ENCODE results near the gene TSPYL2. TPM values are rescaled to one million over a fixed set of nuclear protein-coding genes. Genes with fewer than 3 reads are reported as not detected.

TSPYL2 gene
- total and polyA plus RNA-seq, 2 donors (not counting 1 experiment from before 2014, with no cell fraction given) = 101 to 126 TPM

DNA sequence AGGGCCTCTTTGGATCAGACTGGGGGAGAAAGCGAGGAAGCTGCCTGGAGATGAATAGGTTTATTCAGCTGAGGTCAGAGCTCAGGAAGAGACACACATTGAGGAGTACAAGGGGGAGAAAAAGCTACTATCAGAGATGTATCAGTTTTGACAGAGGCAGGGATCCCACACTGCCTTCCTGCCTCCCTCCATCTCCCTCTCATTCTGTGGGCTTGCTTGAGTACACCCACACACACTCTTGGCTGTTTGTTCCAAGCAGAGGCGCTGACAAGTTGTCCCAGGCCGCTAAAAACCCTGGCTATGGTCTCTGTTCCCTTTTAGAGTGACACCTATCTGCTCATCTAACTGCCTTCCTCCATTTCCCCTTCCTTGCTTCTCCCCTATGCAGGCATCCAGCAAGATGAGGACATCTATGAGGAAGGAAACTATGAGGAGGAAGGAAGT is 5.2 kb downstream of the TSPYL2 start:
- no peaks in the 10 kb centered on the region for H3K9me3 Mint-ChIP-seq (ENCODE audit: insufficient read depth)
- ATAC-seq (ENCODE audit: low read depth) = no peak
- CTCF ChIA-PET = interaction anchor here (1.5 to 5.8 kb wide), 2 partner anchors 16 to 196 kb away, joined by 4 to 39 read pairs; no protein-coding TSS in a partner anchor

More for the DNA sequence above, 5.2 kb downstream of the TSPYL2 start:
- Mint-ChIP-seq H3K27me3 (no peaks in the 10 kb centered on the region), H3K4me3 (peak overlapping the region; percentile 37), H3K27ac (peak overlapping the region; percentile 71), H3K4me1 (peaks cover 41% of the 10 kb centered on the region)
- no peak overlapping the region for H3K4me2 ChIP-seq (replicated peaks; ENCODE audit: low read depth, low read length, poor library complexity, severe bottlenecking)
- intact Hi-C loops (cut with micrococcal nuclease) = no loop called here
- TF ChIP-seq, protein P1, sequence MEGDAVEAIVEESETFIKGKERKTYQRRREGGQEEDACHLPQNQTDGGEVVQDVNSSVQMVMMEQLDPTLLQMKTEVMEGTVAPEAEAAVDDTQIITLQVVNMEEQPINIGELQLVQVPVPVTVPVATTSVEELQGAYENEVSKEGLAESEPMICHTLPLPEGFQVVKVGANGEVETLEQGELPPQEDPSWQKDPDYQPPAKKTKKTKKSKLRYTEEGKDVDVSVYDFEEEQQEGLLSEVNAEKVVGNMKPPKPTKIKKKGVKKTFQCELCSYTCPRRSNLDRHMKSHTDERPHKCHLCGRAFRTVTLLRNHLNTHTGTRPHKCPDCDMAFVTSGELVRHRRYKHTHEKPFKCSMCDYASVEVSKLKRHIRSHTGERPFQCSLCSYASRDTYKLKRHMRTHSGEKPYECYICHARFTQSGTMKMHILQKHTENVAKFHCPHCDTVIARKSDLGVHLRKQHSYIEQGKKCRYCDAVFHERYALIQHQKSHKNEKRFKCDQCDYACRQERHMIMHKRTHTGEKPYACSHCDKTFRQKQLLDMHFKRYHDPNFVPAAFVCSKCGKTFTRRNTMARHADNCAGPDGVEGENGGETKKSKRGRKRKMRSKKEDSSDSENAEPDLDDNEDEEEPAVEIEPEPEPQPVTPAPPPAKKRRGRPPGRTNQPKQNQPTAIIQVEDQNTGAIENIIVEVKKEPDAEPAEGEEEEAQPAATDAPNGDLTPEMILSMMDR (IDR thresholded peaks at IDR 0.05) = no peak
- TF ChIP-seq EZH2 (IDR thresholded peaks at IDR 0.05; ENCODE audit: borderline replicate concordance, insufficient read depth, low read depth, low read length, poor library complexity, severe bottlenecking) = no peak
- H3K4me1 ChIP-seq (ENCODE audit: control insufficient read depth in 2 of 2, insufficient read depth in 2 of 2, low read length in 2 of 2) = peaks cover 9 to 20% of the 10 kb centered on the region in 2 donors
- no peak overlapping the region for H2AFZ ChIP-seq (ENCODE audit: insufficient read depth, low read depth, low read length, poor library complexity, severe bottlenecking)
- POLR2A ChIA-PET = interaction anchor here (0.7 kb wide), 1 partner anchor 14 kb away, joined by 3 read pairs; no protein-coding TSS in a partner anchor
- peaks cover 0 to 21% of the 10 kb centered on the region in 2 experiments for H3K36me3 ChIP-seq (replicated peaks in 1 of 2; ENCODE audit: control extremely low read depth in 1 of 2, control insufficient read depth in 1 of 2, extremely low read depth in 1 of 2, insufficient read depth in 2 of 2, low read length in 1 of 2)
- peaks cover 11% of the 10 kb centered on the region for H3K79me2 ChIP-seq (ENCODE audit: control insufficient read depth, insufficient read depth, low read length)
- no peak overlapping the region for H3K4me3 ChIP-seq (ENCODE audit: control extremely low read depth in 1 of 5, extremely low read depth in 1 of 5, insufficient read depth in 1 of 5, low read depth in 2 of 5, low read length in 4 of 5)
- H3K9ac ChIP-seq (ENCODE audit: low read length) = no peak overlapping the region
- DNase-seq = no peak
- H4K20me1 ChIP-seq (ENCODE audit: control insufficient read depth, insufficient read depth, low read length, poor library complexity, severe bottlenecking) = peaks cover 11% of the 10 kb centered on the region
- no peaks in the 10 kb centered on the region for H3K27me3 ChIP-seq (replicated peaks in 1 of 4; ENCODE audit: control extremely low read depth in 1 of 4, control insufficient read depth in 3 of 4, insufficient read depth in 4 of 4, low read length in 3 of 4)
- H3K9me3 ChIP-seq (ENCODE audit: control extremely low read depth in 1 of 3, control insufficient read depth in 2 of 3, insufficient read depth in 1 of 3, low read length in 2 of 3) = no peaks in the 10 kb centered on the region
- no CpG with 5 or more reads among the region's 3 CpGs for WGBS (ENCODE audit: insufficient coverage)
- H3K27ac ChIP-seq (ENCODE audit: low read length in 2 of 2) = no peak overlapping the region
